HEK293 (cell line): Measurements from ENCODE around the gene PPP1R3G.

Experiments
- SETDB1 ChIP-seq: IDR thresholded peaks from one replicate; pipeline ENCODE4 v1.6.1; 2017; ENCODE audit warnings: mild to moderate bottlenecking, low read length, moderate library complexity, mixed read lengths; ENCODE audit not compliant: insufficient read length
- YY2 ChIP-seq: fragments of 450-650 bp; formaldehyde crosslinking; IDR thresholded peaks from 2 replicates; pipeline ENCODE4 v1.5.1; 2016; ENCODE audit warnings: missing biosample characterization, missing genetic modification characterization
- ZBTB1 ChIP-seq: fragments of 450-650 bp; formaldehyde crosslinking; IDR thresholded peaks from 2 replicates; pipeline ENCODE4 v1.5.1; 2016; ENCODE audit warnings: missing biosample characterization, missing genetic modification characterization
- ZBTB21 ChIP-seq: fragments of 450-650 bp; formaldehyde crosslinking; IDR thresholded peaks from 2 replicates; pipeline ENCODE4 v1.5.1; 2017; ENCODE audit warnings: missing biosample characterization, missing genetic modification characterization
- ZNF214 ChIP-seq: fragments of 450-650 bp; formaldehyde crosslinking; IDR thresholded peaks from 2 replicates; pipeline ENCODE4 v1.5.1; 2017; ENCODE audit warnings: missing biosample characterization, mild to moderate bottlenecking, missing genetic modification characterization, borderline replicate concordance
- TF ChIP-seq, protein P1 (sequence below): fragments of 450-650 bp; formaldehyde crosslinking; IDR thresholded peaks from 2 replicates; pipeline ENCODE4 v1.5.1; 2016; ENCODE audit warnings: missing biosample characterization, missing genetic modification characterization
- TF ChIP-seq, protein P2 (sequence below): fragments of 450-650 bp; formaldehyde crosslinking; IDR thresholded peaks from 2 replicates; pipeline ENCODE4 v1.5.1; 2016; ENCODE audit warnings: missing biosample characterization, missing genetic modification characterization, low read depth

DNA sequence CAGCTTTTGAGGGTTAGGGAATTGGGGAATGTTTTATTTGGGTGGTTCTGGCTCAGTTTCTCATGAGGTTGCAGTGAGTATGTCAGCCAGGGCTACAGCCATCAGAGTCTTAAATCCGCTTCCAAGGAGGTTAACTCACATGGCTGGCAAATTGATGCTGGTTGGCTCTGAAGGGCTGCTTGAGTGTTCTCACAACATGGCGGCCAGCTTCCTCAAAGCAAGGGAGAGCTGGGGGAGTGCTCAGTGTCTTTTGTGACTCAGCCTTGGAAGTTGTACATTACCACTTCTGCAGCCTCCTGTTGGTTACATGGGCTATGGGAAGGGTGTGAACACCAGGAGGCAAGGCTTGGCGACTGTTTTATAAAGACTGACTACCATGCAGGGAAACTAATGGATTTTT, 17.8 kb upstream of the PPP1R3G start:
- TF ChIP-seq ZBTB1 (tag by site-specific recombination) (no peak), SETDB1 (no peak), ZBTB21 (no peak), YY2 (tag by site-specific recombination) (no peak), ZNF214 (no peak)
- TF ChIP-seq, protein P1, sequence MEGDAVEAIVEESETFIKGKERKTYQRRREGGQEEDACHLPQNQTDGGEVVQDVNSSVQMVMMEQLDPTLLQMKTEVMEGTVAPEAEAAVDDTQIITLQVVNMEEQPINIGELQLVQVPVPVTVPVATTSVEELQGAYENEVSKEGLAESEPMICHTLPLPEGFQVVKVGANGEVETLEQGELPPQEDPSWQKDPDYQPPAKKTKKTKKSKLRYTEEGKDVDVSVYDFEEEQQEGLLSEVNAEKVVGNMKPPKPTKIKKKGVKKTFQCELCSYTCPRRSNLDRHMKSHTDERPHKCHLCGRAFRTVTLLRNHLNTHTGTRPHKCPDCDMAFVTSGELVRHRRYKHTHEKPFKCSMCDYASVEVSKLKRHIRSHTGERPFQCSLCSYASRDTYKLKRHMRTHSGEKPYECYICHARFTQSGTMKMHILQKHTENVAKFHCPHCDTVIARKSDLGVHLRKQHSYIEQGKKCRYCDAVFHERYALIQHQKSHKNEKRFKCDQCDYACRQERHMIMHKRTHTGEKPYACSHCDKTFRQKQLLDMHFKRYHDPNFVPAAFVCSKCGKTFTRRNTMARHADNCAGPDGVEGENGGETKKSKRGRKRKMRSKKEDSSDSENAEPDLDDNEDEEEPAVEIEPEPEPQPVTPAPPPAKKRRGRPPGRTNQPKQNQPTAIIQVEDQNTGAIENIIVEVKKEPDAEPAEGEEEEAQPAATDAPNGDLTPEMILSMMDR (tag by site-specific recombination) = no peak
- TF ChIP-seq, protein P2, sequence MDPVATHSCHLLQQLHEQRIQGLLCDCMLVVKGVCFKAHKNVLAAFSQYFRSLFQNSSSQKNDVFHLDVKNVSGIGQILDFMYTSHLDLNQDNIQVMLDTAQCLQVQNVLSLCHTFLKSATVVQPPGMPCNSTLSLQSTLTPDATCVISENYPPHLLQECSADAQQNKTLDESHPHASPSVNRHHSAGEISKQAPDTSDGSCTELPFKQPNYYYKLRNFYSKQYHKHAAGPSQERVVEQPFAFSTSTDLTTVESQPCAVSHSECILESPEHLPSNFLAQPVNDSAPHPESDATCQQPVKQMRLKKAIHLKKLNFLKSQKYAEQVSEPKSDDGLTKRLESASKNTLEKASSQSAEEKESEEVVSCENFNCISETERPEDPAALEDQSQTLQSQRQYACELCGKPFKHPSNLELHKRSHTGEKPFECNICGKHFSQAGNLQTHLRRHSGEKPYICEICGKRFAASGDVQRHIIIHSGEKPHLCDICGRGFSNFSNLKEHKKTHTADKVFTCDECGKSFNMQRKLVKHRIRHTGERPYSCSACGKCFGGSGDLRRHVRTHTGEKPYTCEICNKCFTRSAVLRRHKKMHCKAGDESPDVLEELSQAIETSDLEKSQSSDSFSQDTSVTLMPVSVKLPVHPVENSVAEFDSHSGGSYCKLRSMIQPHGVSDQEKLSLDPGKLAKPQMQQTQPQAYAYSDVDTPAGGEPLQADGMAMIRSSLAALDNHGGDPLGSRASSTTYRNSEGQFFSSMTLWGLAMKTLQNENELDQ (tag by site-specific recombination) = no peak
